CMK (cell line): ENCODE data around the gene ACBD3.

Source experiments
- DNase-seq: peaks from one replicate; pipeline ENCODE4 v3.0.0-alpha.2; 2010; ENCODE audit warnings: low read depth

ACBD3 gene

GRCh38 chr1:226111098-226111882 lies 75.3 kb downstream of the ACBD3 start:
- no peak for DNase-seq

GRCh38 chr1:226110249-226111097 lies 76.1 kb downstream of the ACBD3 start:
- peak; percentile 66 for DNase-seq

DNA sequence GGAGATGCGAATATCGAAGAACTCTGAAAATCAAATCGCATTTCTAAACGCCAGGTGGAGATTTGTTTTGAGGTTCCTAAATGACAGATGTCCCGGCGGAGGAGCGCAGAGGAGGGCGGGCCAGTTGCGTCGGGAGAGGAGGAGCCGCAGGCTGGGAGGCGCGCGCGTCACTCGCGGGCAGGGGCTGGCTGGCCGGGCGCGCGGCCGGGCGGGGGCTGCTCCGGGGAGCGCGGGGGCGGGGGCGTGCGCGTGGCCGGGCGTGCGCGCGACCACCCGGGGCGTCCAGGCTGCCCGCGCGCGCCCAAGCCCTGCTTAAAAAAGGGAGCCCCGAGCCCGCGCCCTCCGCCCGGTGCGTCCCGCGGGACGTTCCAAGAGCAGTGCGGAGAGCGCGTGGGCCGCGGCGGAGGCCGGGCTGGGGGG lies 76.7 kb downstream of the ACBD3 start:
- peak; percentile 59 for DNase-seq

DNA sequence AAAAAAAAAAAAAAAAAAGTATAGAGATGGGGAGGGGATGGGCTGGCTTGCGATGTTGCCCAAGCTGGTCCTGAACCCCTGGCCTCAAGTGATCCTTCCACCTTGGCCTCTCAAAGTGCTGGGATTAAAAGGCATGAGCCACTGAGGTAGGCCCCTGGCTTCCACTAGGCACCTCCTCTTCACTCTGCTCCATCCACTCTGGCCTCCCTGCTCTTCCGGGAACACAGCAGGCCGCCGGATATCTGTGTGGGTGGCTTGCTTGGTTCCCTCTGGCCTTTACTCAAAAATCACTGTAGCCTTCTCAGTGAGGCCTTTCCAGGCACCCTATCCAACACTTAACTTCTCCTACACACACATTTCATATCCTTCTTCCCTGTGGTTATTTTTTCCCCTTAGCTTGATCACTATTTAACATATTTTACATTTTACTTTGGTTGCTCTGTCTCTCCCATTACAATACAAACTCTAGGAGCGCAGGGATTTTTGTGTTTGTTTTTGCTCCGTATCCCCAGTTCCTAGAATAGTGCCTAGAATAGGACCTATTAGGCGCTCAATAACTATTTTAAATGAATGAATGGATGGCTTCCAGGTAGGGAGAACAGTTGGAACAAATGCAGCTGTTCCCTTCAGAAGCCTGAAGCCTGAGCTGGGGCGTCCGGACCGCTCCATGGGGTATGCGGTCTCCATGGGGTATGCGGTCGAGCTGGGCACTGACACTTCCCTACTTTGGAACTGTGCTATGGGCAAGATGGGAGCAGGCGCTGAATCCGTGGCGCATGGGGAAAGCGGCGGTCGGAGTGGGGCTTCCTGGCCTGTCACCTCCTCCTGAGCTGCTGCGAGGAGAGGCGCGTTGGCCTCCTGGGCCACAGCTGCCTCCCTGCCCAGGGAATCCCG lies 77.4 kb downstream of the ACBD3 start:
- DNase-seq: no peak

DNA sequence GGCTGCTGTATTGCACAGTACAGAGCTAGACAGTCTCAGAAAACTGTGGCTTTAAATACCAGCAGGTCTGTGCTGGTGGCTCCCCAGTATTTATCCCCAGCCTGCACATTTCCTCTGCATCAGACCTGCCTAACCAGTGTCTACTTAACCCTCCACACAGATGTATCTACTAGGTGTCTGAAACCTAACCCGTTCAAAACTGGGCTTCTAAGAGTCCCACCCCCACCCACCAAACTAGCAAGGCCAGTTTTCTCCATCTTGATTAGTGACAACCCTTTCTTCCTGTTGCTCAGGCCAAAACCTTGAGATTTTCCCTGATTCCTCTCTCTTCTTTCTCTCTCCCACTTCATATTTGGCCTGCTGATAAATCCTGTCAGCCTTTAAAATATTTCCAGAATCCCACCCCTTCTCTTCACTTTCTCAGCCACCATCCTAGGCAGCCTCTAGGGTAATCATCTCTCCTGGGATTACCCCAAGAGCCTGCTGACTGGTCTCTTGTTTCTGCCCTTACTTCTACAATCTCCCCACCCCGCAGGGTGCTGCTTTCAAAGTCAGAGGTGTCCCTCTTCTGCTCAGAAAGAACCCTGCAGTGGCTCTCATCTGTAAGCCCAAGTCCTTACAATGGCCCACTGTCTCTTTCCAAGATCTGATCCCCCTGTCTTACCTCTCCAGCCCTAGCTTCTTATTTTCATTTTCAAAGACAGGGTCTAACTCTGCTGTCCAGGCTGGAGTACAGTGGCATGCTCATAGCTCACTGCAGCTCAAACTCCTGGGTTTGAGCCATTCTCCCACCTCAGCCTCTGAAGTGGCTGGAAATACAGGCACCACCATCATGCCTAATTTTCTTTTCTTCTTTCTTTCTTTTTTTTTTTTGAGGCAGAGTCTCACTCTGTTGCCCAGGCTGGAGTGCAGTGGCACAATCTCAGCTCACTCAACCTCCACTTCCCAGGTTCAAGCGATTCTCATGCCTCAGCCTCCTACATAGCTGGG lies 78.8 kb downstream of the ACBD3 start:
- no peak for DNase-seq

- no peak for DNase-seq
Observed at GRCh38 chr1:226104671-226105121, 81.8 kb downstream of the ACBD3 start.

- no peak for DNase-seq
Observed at GRCh38 chr1:226100436-226101391, 85.8 kb downstream of the ACBD3 start.

DNA sequence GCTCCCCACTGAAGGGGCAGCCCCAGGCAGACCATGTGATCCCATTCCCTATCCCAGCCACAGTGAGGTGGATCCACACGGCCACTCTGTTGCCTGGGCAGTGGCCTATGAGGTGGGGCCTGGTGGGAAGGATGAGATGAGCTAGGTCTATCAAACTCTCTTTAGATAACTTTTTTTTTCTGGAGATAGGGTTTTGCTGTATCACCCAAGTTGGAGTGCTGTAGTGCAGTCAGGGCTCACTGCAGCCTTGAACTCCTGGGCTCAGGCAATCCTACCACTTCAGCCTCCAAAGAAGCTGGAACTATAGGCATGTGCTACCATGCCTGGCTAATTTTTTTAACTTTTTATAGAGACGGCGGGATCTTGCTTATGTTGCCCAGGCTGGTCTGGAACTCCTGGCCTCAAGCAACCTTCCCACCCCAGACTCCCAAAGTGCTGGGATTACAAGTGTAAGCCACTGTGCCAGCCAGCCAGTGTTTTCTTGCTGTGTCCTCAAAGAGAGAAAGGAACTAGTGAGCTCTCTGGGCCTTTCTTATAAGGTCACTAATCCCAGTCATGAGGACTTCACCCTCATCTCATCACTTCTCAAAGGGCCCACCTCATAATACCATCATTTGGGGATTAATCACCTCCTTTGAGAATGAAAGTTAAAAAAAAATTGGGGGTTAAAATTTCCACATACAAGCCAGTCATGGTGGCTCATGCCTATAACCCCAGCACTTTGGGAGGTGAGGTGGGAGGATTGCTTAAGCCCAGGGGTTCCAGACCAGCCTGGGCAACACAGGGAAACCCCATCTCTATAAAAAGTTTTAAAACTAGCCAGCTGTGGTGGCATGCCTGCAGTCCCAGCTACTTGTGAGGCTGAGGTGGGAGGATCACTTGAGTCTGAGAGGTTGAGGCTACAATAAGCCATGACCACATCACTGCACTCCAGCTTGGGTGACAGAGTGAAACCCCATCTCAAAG lies 87.4 kb downstream of the ACBD3 start:
- DNase-seq: no peak

DNA sequence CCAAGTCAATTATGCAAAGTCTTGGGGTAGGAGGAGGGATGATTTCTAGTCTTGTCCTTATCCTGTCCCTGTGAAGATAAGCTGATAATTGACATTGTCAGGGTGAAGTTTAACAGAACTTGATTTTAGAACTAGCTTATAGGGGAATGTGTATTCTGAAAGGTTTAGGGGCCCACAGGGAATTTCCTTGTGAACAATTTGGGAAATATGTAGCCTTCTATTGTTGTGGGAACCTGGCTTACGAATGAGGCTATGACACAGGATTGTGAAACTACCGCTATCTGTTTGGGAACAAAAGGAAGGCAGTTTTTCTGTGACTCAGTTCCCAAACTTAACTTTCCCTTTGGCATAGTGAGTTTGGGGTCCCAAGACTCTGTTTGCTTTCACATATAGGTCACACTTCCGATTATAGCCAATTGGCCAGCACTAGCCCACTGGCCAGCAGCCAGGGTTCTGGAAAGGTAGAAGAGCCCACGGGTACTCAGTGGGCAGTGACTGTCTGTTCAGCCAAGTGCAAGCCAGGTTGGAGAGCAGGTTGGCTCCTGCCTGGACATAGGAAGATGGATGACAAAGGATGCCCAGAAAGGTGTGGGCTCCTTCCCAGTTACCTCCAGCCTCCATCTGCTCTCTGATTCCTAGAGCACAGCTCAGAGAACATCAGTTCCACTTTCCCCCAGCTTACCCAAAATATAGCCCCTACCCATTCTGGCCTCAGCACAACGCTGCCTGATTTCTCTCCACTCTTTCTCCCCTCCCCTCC lies 88.5 kb downstream of the ACBD3 start:
- no peak for DNase-seq

- DNase-seq: no peak
Observed at GRCh38 chr1:226095286-226095685, 91.3 kb downstream of the ACBD3 start.
